DOHH2 (cell line): ENCODE data around the gene PTPN14.

Experiments
- CTCF ChIP-seq: fragments of 200-600 bp; sonication (generic); IDR thresholded peaks from one replicate; pipeline ENCODE4 v1.5.1; 2014; ENCODE audit warnings: antibody characterized with exemption, mild to moderate bottlenecking, low read depth, low read length; ENCODE audit not compliant: poor library complexity, severe bottlenecking
- EZH2phosphoT487 ChIP-seq: fragments of 200-600 bp; sonication (generic); IDR thresholded peaks from 2 replicates; pipeline ENCODE4 v1.6.1; 2017; ENCODE audit warnings: borderline replicate concordance, mild to moderate bottlenecking, antibody characterized with exemption, low read length, moderate library complexity, mixed read lengths

GRCh38 chr1:214467078-214467585 is 84.3 kb downstream of the PTPN14 start:
- no peak for TF ChIP-seq CTCF
- no peak for TF ChIP-seq EZH2phosphoT487
